ENCODE data around the gene CNTN5.

- TF ChIP-seq SRF (IDR thresholded peaks at IDR 0.05; ENCODE audit: low read depth in 2 of 2, low read length in 2 of 2): no peak
- TF ChIP-seq CTCF (IDR thresholded peaks at IDR 0.05 in 2 of 3, conservative IDR thresholded peaks at IDR 0.05 in 1 of 3; ENCODE audit: control insufficient read depth in 2 of 3, extremely low read depth in 1 of 3, insufficient read depth in 1 of 3, low read depth in 3 of 3, low read length in 3 of 3): no peak
- TF ChIP-seq TARDBP (IDR thresholded peaks at IDR 0.05; ENCODE audit: borderline replicate concordance): no peak
- TF ChIP-seq GABPA (IDR thresholded peaks at IDR 0.05; ENCODE audit: low read depth): no peak
- TF ChIP-seq IRF3 (IDR thresholded peaks at IDR 0.05): no peak
- no peak for TF ChIP-seq POLR2A (IDR thresholded peaks at IDR 0.05; ENCODE audit: low read depth, low read length)
- no peak for TF ChIP-seq EZH2 (IDR thresholded peaks at IDR 0.05; ENCODE audit: borderline replicate concordance, control insufficient read depth, low read depth, low read length)
- no peak for TF ChIP-seq E4F1 (IDR thresholded peaks at IDR 0.05; ENCODE audit: borderline replicate concordance, partially characterized antibody)
- TF ChIP-seq EP300 (IDR thresholded peaks at IDR 0.05; ENCODE audit: borderline replicate concordance in 1 of 2, control insufficient read depth in 1 of 2, low read depth in 2 of 2, low read length in 2 of 2): no peak
- TF ChIP-seq SUZ12 (IDR thresholded peaks at IDR 0.05; ENCODE audit: unreplicated experiment): no peak
Measured at GRCh38 chr11:100316952-100317351, 1296.2 kb downstream of the CNTN5 start.
